Amygdala (tissue), 56 donors: ENCODE measurements around the gene CIRBP.
"Not testable (repeated sequence)": the region's sequence is repeated elsewhere in the genome, so short reads cannot be mapped to it uniquely, and the experiment has no call there.

Experiments
- DNase-seq, 56 donors: peaks; one replicate each; lab custom pipeline; 2025; lab: John Stamatoyannopoulos, UW

Gene CIRBP

GRCh38 chr19:1320282-1320650 is 51.1 kb downstream of the CIRBP start:
- DNase-seq = not testable (repeated sequence)

GRCh38 chr19:1321539-1321938 is 52.4 kb downstream of the CIRBP start:
- DNase-seq = no peak

- no peak for DNase-seq
Observed at GRCh38 chr19:1322198-1322981, 53.3 kb downstream of the CIRBP start.

- no peak for DNase-seq
Observed at GRCh38 chr19:1324249-1324805, 55.2 kb downstream of the CIRBP start.
